GM20000 (cell line): ENCODE measurements around the gene SPAG6.

ENCODE experiments used
- DNase-seq: peaks from one replicate; pipeline ENCODE4 v3.0.0; 2012; ENCODE audit warnings: low spot score
- CTCF ChIP-seq: IDR thresholded peaks from 2 replicates; pipeline ENCODE4 v1.5.1; 2012; ENCODE audit warnings: mild to moderate bottlenecking, control low read depth; ENCODE audit errors: extremely low read depth, missing control alignments

Gene SPAG6

GRCh38 chr10:22364407-22365140, 19.3 kb downstream of the SPAG6 start:
- no peak for DNase-seq
- no peak for TF ChIP-seq CTCF

GRCh38 chr10:22365233-22365632, 19.9 kb downstream of the SPAG6 start:
- no peak for TF ChIP-seq CTCF
- no peak for DNase-seq

GRCh38 chr10:22365644-22366434, 20.5 kb downstream of the SPAG6 start:
- DNase-seq: no peak
- no peak for TF ChIP-seq CTCF

- DNase-seq: no peak
- TF ChIP-seq CTCF: no peak
These were observed 21.1 kb downstream of the SPAG6 start for GRCh38 chr10:22366435-22366703.

GRCh38 chr10:22366771-22367170, 21.5 kb downstream of the SPAG6 start:
- no peak for TF ChIP-seq CTCF
- DNase-seq: no peak

- DNase-seq: no peak
- no peak for TF ChIP-seq CTCF
These were observed 22.2 kb downstream of the SPAG6 start for GRCh38 chr10:22367471-22367870.

GRCh38 chr10:22368402-22368801, 23.1 kb downstream of the SPAG6 start:
- TF ChIP-seq CTCF: no peak
- DNase-seq: no peak
